Activated effector memory CD4-positive, alpha-beta T cell treated with anti-CD3 and anti-CD28 coated beads, Interleukin-2, amount 50 U/mL, for 16 hours (primary cell): ENCODE measurements around the gene BAG5.

Experiments
- DNase-seq: peaks from one replicate; pipeline ENCODE4 v3.0.0-alpha.2; 2020

Gene BAG5

DNA sequence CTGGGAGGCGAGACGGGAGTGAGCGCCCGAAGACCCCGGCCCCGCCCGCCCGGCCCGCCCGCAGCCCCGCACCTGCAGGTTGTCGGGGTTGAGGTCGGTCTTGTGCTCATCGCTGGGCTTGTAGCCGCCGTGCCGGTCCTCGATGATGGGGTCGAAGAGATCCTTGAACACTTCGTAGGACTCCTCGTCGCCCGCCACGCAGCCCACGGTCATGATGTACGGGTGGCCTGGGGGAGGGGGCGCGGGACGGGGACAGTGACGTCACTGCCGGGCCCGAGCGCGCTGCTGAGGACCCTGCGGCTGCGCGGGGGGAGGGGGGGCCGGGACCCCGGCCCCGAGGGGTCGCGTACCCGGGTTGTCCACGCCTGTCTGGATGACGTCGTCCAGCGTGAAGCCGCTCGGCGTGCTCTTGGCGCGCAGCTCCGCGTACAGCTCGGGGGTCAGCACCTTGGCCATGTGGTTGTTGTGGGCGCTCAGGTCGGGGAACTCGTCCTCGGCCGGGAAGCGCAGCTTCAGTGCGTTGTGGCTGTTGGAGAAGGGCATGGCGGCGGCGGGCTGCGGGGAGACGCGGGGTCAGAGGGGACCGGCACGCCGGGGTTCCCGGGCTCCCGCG, 40.4 kb downstream of the BAG5 start:
- DNase-seq, result no peak

DNA sequence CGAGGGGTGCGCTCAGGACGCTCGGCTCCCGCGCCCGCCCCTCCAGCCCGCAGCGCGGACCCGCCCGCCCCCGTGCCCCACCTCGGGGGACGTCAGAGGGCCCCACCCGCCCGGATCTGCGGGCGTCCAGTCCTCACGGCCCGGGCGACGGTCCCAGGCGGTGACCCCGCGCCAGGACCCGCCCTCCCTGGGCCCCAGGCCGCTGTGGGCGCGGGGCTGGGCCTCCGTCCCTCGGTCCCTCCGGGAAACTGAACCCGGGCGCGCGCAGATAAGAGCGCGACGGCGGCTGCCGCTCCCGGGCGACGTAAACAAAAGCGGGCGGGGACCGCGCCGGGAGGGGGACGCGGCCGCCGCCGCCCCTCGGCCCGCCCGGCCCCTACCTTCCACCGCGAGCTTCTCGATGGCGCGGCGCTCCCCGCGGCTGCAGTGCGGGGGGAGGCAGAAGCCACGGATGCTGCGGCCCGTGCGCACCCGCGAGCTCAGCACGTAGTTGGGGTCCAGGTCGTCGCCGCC, 41.0 kb downstream of the BAG5 start:
- no peak for DNase-seq

DNA sequence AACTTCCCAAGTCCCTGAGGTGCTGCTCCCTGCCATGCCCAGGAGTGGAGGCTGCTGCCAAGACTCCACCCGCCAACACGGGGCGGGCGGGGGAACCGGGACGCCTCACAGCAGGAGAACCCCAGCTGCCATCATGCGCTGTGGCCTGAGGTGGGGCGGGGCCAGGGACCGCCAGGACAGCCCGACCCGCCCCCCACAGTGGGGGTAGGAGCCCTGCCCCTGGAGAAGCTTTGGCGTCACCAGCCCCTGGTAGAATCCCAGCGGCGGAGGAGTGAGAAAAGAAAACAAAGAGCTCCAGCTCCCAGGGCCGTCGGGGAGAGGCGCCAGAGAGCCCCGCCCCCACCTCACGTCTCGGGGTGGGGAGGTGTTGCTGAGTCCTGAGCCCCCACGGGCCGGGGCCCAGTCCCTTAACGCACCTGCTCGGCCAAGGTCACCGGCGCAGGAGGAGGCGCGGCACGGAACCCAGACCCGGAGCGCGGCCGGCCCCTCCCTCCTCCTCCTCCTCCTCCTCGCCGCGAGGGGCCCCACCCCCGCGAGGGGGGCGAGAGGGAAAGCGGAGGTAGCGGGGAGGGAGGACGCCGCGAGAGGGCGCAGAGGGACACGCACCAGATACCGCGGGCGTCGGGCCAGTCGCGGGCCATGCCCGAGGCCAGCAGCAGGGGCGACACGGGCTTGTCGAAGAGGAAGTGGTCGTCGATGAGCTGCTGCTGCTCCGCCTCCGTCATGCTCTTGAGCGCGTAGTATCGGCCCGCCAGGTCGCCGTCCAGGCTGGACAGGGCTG, 41.6 kb downstream of the BAG5 start:
- peak; percentile 89 for DNase-seq

DNA sequence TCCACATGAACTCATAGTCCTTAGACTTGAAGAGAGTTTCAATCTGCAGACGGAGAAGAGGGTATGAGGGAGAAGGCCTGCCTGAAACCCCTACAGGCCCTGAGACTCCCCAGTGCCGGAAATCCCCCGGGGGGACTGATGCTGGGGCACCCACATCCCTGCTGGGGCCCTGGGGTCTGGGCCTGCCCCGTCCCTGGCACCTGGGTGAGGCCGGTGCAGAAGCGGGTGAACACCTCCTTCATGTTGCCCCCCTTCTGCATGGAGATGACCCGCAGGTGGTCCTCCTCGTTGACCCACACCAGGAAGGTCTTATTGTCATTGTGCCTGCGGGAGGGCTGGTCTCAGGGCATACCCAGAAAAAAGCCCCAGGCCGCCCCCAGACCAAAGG, 42.2 kb downstream of the BAG5 start:
- no peak for DNase-seq

DNA sequence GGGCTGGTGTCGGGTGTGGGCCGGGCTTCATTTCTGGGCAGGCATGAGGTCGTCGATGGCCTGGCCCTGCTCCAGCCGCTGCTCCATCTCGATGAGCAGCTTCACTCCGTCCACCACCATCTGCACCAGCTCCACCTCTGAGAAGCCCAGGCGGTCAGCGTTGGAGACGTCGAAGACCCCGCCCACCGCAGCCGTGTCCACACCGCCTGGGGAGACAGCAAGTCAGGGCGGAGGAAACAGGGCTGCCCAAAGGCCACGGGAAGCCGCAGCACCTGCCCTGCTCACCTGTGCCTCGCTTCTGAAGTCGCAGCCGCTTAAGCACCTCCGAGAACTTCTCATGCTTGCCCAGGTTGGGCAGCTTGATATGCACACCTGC, 42.6 kb downstream of the BAG5 start:
- no peak for DNase-seq

DNA sequence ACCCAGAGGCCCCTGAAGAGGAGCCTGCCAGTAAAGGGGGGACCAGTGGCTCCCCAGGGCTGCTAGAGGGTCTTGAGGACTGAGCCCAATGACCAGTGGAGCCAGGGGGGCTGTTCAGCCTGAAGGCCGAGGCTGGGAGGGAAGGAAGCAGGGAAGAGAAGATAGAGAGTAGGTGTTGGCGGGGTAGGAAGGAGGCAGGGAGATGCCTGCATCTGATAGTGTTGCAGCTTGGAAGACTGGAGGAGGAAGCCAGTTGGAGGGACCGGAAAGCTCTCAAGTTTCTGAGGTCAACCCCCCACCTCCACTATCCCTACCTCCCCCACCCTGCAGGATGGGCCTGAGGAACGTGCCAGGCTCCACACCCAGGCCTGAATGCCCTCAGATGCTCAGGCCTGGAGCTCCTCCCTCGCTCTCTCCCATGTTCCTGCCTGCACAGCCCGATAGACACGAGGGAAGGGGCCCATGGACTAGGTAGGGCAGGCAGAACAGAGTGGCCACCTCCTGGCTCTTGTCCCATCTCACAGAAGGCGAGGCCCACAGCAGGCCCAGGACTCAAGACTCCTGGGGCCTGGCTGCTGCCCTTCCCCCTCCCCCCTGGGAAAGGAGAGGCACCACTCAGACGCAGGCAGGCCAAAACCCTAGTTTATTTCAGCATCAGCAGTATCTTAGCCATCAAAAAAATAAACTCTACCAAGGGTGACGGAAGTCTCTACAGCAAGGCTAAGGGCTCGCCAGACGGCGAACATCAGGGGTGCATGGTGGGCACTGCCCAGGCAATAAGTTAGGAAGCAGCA, 43.2 kb downstream of the BAG5 start:
- no peak for DNase-seq

DNA sequence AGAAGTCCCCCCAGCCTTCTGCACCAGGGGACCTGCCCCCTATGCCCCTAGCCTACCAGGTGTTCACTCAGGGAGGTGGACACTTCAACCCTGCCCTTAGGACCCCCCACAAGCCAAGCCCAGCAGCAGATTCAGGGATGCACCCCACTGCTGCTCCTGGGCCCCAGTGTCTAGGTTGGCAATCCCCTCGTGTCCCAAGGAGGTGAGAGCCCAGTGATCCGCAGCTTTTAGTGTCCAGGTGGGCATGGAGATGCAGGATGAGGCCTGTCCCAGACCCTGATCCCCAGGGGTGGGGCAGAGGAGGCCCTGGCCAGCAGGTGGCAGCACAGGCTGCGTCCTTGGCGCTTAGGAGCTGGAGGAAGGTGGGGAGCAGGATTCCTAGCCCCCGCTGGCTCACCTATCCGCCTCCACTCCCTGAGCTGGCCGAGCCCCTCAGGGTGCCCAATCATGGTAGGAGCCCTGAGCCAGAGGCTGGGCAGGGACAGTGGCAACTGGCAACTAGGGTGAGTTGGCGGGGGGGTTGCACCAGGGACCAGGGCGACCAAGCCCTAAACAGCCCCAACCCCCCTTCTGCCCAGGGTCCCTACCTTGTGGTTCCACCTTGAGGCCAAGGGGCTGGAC, 43.9 kb downstream of the BAG5 start:
- DNase-seq, result peak; percentile 86

DNA sequence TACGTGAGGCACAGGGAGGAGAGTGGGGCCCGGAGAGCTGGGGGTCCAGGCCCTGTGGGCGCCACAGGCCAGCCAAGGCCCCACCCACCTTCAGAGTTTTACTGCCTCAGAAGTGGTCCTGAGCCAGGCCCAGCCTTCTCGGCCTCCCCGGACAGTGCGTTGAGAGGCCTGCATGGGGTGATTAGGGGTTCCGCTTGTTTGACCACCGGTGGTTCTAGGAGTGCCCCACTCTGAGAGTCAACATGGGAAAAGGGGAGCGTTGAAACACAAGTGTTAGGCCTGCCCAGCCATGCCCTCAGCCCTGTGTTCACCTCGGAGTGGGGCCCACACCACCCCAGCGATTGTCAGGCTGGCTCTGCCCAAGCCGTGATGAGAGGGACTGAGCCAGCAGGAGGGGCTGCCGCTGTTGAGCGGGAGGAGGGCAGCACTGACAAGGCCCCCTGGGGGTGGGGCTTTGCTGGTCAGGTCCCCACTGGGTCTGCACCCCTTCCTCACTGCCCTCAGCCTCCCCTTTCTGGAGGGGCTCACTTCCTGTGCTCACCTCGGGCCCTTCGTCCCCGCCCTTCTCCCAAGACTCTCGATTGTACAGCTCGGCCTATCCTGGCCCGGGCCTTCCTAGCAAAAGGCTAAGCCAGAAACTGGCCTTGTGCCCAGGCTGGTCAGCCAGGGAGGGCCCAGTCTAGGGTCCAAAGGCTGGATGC, 44.6 kb downstream of the BAG5 start:
- DNase-seq, result peak; percentile 48

DNA sequence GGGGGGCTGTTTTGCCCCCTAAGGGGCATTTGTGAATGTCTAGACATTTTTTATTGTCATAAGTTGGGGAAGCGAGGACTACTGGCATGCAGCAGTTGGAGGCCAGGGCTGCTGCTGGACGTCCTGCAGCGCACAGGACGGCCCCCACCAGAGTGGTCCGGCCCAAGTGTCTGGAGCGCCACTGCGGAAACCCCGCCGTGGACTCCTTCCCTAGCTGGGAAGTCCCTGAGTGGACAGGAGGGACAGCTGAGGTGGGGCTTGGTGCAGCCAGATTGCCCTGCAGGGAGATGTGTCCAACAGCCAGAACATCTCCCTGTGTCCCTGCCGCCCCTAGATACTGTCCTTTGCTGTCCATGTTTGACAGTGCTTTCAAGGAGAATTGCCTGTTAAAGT, 45.3 kb downstream of the BAG5 start:
- peak; percentile 54 for DNase-seq

DNA sequence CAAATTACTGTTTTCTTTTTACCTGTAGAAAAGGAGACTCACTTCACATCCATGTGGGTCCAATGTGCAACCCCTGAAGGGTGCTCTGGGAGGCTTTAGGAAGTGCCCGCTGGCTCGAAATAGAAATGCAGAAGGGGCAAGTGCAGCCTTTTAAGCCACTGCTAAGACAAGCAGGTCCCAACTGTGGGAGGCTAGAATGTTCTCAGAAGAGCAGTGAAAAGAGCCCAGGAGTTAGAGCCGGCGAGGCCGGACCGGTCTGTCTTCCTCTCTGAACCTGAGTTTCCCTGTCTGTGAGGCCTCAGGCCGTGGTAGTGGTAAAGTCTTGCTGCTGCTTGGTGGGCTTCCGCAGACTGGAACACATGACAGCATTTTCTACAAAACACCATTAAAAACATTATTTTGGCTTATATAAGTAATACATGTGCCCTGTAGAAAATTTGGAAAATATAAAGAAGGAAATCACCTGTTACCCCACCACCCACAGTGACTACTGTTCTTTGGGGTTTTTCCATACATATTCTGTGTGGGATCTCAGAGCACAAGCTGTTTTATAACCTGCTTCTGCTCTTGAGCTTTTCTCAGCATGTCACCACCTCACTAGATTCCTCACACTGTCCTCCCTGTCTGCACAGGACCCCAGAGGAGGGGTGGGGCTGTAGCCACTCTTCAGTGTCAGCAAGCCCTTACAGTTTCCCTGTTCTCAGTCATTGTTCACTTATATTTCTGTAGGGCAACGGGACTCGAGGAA, 45.9 kb downstream of the BAG5 start:
- peak; percentile 49 for DNase-seq

DNA sequence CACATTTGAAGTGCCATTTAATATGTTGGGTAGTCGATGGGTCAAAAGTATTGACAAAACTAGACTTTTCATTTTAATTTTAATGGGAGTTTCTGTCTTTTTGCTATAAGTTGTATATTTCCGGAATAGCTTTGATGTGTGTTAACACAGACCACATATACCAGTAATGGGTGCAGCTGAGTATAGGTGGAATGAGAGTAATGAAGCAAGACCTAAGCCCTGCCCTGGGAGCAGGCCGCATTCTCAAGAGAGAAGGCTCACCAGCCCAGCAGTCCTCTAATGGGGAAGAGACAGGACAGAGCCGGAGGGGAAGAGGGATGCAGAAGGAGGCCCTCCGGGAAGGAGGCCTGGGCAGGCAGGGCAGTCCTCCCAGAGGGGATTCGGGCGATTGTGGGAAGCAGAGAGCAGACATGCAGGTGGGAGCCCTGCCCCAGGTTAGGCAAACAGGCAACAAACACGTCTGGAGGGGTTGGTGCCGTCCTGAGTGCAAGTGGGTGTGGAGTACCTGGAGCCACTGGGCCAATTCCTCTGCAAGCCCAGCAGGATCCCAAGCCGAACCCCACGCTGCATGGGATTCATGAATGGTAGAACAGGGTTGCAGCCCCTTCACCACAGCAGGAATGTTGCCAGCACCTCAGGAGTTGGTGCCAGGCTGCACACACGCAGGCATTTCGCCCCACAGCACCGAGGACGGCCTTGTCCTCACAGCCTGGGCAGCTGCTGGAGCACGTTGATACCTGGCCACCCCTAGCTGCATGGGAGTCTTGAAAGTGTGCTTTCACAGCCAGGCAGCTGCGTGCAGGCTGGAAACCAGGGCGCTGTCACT, 47.6 kb downstream of the BAG5 start:
- DNase-seq, result peak; percentile 56

DNA sequence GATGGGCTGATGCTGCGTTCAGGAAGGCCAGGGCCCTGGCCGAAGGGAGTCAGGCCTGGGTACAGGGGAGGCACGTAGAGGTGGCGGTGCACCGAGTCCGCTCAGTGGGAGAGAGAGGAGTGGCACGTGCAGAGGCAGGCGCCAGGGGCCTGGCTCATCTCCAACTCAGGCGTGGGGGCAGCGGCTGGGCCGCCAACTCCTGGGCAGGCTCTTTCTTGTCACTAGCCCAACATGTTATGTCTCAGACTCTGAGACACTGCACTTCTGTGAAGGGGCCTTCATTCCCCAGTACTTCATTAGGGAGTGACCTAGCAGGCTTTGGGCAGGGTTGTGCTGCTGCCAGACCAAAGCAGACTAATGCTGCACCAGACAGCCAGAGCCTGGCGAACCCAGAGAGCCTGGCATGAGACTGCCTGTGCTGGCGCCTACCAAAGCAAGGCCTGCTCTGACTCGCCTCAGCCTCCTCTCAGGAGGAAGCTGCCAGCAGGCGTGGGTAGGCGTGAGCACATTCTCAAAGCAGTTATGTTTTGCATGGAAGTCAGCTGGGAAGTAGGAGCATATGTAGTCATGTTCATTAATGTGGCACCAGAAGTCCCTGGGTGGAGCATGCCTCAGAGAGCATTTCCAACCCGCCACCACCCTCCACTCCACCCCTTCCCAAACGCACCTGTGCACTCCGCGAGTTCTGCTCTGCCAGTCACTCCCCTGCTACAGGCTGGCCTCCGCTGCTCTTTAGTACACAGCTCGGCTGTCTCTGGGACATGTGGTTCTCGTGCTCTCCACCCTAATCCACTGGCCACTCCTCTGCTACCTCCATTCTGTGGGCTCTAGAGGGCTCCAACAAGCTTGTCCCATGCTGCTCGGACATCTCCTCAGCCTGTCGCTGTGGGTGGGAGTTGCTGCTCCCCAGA, 49.5 kb downstream of the BAG5 start:
- DNase-seq, result peak; percentile 58

DNA sequence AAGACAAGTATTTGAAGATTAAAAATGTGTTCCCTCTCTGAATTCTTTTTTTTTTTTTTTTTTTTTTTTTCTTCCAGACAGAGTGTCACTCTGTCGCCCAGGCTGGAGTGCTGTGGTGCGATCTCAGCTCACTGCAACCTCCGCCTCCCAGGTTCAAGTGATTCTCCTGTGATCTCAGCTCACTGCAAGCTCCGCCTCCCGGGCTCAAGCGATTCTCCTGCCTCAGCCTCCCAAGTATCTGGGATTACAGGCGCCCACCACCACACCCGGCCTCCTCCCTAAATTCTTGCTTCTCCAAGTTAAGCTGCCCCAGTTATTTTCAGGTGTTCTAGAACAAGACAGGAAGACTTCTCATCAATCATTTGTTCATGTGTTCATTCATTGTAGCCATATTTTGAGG, 50.3 kb downstream of the BAG5 start:
- DNase-seq, result peak; percentile 17

DNA sequence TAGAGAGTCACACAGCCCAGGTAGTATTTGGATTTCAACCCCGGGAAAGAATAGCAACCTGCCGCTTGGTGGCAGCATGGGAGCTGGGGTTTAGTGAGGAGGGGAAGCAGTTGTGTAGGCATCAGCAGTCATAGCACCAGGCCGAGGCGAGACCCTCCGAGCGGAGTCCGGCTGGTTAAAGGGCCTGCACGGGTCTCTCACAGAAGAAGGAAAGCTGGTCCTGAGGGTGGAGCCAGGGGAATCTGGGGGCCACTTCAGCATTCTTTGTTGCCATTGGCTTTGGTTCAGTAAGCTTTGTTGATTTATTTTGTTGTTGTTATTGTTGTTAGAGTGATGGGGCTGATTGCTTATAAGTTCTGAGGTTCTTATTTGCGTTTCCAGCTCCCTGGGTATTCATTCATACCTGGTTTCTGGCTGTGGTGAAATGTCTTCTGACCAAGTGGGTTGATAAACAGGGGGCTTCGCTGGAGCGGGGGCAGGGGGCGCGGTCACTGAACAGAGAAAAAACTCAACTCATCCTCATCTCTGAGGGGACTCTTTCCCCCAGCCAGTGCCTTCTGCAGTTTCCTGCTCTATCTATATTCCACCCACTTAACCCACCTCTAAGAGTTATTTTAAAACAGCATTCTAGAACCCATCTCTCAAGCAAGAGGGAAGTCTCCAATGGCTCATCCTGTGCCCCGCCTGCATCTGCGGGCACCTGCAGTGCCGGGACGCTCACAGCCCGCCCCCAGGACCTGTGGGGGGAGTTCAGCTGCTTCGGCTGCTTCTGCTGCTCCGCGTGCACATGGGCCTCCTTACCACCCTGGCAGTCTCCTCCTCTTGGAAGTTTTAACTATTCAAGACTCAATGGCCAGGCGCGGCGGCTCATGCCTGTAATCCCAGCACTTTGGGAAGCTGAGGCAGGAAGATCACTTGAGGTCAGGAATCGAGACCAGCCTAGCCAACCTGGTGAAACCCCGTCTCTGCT, 51.4 kb downstream of the BAG5 start:
- peak; percentile 58 for DNase-seq

DNA sequence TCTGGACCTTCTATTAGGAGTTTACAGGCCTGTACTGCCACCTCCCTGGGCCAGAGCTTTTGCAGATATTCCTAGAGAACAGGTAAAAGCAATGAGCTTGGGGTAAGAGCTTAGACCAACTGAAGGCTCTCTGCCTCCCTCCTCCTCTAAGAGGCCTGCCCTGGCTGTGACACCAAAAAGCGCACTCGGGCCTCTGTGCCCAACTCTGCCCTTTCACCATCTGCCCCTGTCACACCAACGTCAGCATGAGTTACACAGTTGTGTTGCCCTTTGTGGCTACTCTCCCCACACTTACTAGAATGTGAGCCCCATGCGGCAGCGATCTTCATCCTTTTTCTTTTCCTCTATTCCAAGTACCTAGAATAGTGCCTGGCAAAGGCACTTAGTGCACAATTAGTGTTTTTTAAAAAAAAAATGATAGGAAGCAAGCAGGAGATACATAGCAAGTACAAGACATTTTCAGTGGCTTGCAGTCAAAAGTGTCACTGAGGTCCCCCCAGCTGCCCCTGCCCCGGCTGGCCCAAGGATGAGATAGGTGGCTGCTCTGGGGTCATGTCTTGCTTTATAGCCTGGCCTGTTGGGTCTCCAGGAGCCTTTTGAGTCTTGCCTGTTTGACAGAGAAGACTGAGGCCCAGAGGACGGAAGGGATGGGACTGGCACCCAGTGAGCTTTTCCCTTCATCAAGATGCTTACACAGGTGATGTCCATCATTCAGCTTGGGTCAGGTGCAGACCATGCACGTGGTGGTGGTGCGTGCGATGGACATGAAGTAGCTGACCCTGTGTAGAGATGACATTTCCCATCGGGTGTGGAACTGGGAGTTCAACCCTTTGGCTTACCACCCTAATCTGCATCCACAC, 52.4 kb downstream of the BAG5 start:
- DNase-seq, result peak; percentile 42

DNA sequence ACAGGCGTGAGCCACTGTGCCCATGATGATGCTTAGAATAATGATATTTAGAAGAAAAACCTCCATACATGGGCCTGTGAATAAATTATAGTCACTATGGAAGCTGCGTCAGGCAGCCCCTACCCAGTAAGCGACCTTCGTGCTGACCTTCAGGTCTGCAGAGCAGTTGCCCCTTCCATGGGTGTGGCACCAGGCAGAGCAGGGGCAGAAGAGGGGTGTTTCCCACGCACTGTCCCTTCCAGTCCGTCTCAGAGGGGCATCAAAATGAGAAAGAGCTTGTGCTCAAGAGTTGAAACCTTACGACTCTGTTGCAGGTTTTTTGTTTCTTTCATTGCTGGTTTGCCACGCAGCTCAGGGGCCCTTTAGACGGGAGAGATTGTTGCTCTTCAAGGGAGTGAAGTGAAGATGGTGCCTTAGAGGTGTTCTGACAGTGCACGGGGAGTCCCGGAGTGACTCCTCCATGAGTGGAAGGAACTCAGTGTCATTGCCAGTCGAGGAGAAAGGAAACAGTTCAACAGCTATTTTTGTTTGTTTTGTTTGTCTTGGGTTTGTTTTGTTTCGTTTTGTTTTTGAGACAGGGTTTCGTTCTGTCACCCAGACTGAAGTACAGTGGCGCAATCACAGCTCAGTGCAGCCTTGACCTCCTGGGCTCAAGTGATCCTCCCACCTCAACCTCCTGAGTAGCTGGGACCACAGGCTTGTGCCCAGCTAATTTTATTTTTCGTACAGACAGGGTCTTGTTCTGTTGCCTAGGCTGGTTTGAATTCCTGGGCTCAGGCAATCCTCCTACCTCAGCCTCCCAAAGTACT, 53.7 kb downstream of the BAG5 start:
- peak; percentile 12 for DNase-seq

DNA sequence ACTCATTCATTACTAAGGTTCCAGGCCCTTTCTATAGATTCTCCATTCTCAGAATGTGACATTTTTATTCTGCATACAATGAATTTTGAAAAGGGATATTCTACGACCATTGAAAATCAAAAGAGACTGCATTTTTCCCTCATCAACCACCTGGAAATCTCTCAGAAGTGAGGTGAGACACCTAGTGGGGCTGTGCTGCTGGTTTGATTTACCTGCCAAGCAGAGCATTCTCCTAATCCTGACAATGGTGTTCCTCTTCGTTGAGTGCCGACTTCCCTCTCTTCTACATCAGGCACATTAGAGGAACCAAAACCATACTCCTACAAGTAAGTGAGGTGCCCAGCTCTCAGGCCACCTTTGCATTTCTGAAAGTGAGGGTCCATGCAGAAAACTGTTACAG, 54.7 kb downstream of the BAG5 start:
- no peak for DNase-seq
